Glomerular visceral epithelial cell (primary cell): Measurements from ENCODE around the gene KRTAP29-1.
"Not testable (repeated sequence)": the region's sequence is repeated elsewhere in the genome, so short reads cannot be mapped to it uniquely, and the experiment has no call there.

ENCODE experiments used
- DNase-seq: peaks from one replicate; pipeline ENCODE4 v3.0.0-alpha.2; 2016; ENCODE audit errors: extremely low spot score

KRTAP29-1 gene

DNA sequence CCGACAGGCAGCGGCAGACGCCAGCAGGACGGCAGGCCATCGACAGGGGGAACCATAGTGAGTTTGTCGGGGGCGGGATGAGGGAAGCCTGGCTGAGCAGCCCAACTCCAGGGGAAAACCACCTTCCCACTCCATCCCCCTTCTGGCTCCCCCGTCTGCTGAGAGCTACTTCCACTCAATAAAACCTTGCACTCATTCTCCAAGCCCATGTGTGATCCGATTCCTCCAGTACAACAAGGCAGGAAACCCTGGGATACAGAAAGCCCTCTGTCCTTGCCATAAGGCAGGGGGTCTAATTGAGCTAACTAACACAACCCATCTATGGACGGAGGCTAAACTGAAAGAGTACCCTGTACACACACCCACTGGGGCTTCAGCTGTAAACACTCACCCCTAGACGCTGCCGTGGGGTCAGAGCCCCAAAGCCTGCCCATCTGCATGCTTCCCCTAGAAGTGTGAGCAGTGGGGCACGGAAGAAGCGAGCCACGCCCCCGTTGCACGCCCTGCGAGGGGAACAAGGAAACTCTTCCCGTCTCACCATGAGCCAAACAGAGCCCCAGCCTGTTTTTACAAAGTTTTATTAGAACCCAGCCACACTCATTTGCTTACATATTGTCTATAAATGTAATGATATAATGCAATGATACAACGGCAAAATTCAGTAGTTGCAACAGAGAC is 4.1 kb downstream of the KRTAP29-1 start:
- no peak for DNase-seq

DNA sequence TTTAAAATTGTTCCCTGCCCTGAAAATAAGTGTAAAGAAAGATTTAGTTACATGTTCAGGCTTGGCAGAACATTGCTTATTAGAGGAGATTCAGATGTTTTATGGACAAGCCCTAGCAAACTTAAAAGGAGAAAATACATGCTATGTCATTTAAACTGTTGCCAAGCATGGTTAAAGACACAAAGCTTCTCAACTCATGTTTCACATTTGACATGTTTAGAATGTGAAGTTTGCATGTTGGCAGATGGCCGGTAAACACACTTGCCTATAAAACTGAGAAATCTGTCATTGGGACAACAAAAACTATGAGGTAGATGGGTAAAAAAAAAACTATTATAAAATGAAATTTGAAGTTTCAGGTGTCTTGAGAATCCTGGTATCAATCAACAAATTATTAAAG is 5.8 kb downstream of the KRTAP29-1 start:
- no peak for DNase-seq

DNA sequence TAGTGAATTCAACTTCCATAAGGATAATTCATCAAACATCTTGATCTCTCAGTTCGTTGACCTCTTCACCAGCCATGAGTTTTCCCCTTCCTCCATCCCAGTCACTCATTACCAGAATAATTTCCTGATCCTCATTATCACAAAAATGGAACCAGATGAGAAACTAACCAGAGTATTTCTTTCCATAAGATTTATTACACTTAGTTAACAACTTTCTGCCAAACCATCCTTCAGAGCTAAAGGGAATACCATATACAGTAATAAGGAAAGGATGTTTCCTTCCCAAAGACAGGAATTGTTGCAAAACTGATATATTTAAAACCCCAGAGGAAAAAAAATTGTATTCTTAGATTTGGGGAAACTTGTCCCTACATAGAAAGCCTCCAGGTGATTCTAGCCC is 8.6 kb downstream of the KRTAP29-1 start:
- no peak for DNase-seq

DNA sequence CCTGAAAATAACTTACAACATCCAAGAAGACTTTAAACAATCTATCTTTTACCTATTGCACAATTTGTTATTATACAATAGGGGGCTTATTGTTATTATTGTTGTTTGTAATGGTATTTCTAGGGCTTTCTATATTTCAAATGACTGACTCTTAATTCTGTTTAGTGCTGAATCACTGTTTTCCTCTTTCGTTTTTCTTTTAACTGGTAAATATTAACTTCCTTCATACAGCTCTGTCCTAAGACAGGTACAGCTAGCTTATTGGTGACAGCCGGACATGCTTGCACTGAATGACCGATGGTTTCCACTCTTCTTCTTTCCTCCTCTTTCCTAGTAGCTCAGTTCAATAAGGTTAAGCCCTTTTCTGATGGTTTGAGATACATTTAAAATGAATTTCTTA is 15.6 kb downstream of the KRTAP29-1 start:
- no peak for DNase-seq

- DNase-seq: no peak
Observed at GRCh38 chr17:41284546-41284945, 18.1 kb downstream of the KRTAP29-1 start.

GRCh38 chr17:41284043-41284442 is 18.6 kb downstream of the KRTAP29-1 start:
- no peak for DNase-seq

DNA sequence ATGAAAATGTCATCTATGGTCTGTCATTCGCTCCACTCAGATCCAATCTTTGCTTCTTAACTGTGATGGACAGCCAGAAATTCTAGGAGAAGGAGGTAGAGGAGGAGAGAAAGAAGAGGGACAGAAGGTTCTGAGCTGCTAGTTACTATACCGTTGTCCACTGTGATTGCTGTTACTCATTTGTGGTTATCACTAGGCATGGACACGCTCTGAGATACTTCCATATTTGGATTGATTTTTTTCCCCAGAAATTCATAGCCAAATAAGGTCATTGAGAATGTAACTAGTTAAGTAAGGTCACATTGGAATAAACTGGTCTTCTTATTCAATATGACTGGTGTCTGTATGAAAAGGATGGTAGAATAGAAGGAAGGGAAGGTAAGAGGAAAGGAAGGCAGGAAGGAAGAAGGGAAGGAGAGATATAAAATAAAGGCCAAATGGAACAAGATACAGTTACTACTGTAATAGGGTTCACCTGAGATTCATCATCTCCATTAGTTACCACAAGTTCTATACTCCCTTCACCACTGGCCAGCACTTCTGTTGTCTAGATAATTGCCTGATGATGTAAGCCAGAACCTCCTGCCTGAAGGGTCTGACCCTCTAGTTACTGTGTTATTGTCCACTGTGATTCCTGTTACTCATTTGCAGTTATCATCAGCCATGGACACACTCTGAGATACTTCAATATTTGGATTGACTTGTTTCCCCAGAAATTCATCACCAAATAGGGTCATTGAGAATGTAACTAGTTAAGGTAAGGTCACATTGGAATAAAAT is 24.3 kb downstream of the KRTAP29-1 start:
- DNase-seq: peak; percentile 70

- not testable (repeated sequence) for DNase-seq
Observed at GRCh38 chr17:41275648-41276190, 26.9 kb downstream of the KRTAP29-1 start, which contains the start of gene KRTAP9-7. TSS of gene KRTAP9-7 (plus strand) at chr17:41275698. CDS start at chr17:41275698, 0 bp downstream.

- no peak for DNase-seq
Observed at GRCh38 chr17:41271858-41272257, 30.8 kb downstream of the KRTAP29-1 start.

DNA sequence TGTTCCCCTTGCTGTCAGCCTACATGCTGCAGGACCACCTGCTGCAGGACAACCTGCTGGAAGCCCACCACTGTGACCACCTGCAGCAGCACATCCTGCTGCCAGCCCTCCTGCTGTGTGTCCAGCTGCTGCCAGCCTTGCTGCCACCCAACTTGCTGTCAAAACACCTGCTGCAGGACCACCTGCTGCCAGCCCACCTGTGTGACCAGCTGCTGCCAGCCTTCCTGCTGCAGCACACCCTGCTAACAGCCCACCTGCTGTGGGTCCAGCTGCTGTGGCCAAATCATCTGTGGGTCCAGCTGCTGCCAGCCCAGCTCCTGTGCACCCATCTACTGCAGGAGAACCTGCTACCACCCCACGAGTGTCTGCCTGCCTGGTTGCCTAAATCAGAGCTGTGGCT is 31.3 kb downstream of the KRTAP29-1 start:
- not testable (repeated sequence) for DNase-seq

- no peak for DNase-seq
Observed at GRCh38 chr17:41267711-41268110, 34.9 kb downstream of the KRTAP29-1 start.

DNA sequence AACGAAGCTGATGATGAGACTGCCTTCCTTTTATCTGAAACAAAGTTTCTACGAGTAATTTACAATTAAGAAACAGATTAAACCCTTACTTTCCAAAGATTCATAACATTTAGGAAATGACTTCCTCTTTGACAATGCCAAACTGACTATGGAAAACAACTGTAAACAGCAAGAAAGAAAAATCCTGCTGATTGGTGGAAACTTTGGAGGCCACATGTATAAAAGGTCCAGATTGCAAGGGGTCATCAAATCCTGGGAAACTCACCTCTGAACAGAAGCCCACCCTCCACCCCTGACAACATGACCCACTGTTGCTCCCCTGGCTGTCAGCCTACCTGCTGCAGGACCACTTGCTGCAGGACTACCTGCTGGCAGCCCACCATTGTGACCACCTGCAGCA is 37.6 kb downstream of the KRTAP29-1 start, which contains the start of gene KRTAP9-6:
Gene KRTAP9-6, plus strand, starts transcription at position 301 of the 400 bp plus-strand sequence. Its CDS starts 0 bp downstream, at position 301.
- no peak for DNase-seq

DNA sequence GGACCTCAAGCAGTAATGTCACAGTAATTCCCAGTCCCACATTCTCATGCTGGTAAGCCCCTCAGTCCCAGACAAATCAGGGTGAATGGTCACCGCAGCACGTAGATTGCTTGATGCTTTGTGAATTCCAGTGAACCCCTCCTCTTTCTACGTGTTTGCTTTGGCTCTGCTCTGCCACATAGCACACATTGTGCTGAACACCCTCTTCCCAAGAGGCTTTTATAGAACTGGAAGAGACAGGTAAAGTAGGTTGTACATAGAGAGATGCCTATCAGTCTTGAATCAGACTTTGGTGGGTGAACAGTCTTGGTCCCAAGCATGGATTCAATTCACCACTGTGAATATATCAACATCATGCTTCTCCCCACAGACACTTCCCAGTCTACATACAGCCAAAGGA is 38.1 kb downstream of the KRTAP29-1 start:
- no peak for DNase-seq

DNA sequence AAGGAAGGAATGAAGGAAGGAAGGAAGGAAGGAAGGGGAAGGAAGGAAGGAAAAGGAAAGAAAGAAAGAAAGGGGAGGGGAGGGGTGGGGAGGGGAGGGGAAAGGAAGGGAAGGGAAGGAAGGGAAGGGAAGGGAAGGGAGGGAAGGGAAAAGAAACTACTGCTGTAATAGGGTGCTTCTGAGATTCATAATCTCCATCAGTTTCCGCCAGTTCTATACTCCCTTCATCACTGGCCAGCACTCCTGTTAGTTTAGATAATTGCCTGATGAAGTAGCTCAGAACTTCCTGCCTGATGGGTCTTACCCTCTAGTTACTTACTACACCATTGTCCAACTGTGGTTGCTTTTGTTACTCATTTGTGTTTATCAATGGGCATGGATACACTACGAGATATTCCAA is 39.4 kb downstream of the KRTAP29-1 start:
- no peak for DNase-seq

DNA sequence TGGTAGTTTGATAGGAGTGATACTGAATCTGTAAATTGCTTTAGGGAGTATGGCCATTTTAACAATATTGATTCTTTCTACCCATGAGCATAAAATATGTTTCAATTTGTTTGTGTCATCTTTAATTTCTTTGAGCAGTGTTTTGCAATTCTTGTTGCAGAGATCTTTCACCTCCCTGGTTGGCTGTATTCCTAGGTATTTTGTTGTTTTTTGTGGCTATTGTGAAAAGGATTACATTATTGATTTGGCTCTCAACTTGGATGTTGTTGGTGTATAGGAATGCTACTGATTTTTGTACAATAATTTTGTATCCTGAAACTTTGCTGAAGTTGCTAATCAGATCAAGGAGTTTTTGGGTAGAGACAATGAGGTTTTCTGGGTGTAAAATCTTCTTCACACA is 44.2 kb downstream of the KRTAP29-1 start:
- no peak for DNase-seq

DNA sequence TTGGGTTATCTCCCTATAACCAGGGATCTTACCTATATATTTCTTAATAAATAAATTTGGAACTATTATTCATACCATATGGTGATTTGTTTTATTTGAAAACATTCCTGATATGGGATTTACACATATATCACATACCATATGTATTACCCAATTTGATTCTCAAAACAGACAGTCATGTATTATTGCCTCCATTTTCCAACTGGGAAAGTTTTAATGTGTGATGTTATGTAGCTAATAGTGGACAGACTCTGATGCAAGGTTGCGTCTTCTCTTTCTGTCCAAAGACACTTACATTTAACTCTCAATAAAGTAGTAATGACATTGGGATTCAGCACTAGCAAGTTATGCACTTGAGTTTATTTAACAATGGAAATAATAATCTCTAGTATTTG is 46.4 kb downstream of the KRTAP29-1 start:
- DNase-seq: no peak

DNA sequence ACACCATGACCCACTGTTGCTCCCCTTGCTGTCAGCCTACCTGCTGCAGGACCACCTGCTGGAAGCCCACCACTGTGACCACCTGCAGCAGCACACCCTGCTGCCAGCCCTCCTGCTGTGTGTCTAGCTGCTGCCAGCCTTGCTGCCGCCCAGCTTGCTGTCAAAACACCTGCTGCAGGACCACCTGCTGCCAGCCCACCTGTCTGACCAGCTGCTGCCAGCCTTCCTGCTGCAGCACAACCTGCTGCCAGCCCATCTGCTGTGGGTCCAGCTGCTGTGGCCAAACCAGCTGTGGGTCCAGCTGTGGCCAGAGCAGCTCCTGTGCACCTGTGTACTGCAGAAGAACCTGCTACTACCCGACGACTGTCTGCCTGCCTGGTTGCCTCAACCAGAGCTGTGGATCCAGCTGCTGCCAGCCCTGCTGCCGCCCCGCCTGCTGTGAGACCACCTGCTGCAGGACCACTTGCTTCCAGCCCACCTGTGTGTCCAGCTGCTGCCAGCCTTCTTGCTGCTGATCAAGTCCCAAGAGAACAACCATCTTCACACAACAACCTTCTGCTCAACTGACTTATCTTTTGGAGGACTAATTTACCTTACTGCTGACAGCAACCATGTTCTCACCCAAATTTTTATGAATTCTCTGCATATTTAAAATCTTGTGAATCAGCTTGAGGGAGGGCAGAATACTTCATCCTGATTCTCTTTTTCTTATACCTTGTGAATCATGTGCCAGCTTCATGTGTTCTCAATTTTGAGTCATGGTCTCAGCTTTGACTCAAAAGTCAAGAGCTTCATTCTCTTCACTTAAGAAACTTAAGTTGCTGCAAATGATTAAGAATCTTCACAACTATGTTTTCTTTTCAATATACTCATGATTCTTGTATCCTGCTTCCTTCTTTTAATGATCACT is 47.0 kb downstream of the KRTAP29-1 start, which contains the start of gene KRTAP9-9:
Gene KRTAP9-9, plus strand, starts transcription at position 4 of the 910 bp plus-strand sequence.
- not testable (repeated sequence) for DNase-seq

DNA sequence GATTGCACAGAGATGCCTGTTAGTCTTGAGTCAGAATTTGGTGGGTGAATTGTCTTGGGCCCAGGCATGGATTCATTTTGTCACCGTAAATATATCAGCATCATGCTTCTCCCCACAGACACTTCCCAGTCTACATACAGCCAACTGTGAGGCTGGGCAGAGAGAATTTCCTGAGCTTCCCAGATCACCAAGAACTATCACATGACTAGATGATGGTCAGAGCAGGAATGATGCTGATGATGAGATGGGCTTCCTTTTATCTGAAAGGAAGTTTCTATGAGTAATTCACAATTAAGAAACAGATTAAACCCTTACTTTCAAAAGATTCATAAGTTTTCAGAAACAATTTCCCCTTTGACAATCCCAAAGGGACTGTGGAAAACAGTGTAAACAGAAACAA is 47.8 kb downstream of the KRTAP29-1 start:
- no peak for DNase-seq
